Testis (tissue), 5 donors: ENCODE measurements around the gene ESR2. TPM values are rescaled to one million over a fixed set of nuclear protein-coding genes. Genes with fewer than 3 reads are reported as not detected.

ENCODE experiments used
- DNase-seq: peaks from one replicate; pipeline ENCODE4 v3.0.0-alpha.2; 2019
- H3K27ac ChIP-seq, 2 donors: fragments of 200-600 bp; sonication (generic); one replicate each; pipeline ENCODE4 v1.5.1; 2019
- H3K27me3 ChIP-seq: fragments of 200-600 bp; sonication (generic); one replicate; pipeline ENCODE4 v1.5.1; 2019
- H3K36me3 ChIP-seq: fragments of 200-600 bp; sonication (generic); one replicate; pipeline ENCODE4 v1.5.1; 2017; ENCODE audit warnings: low read depth; ENCODE audit errors: missing control alignments
- H3K4me1 ChIP-seq: fragments of 200-600 bp; sonication (generic); one replicate; pipeline ENCODE4 v1.5.1; 2019
- H3K4me3 ChIP-seq, 2 donors: fragments of 200-600 bp; sonication (generic); one replicate each; pipeline ENCODE4 v1.5.1; 2017 to 2019
- H3K9me3 ChIP-seq: fragments of 200-600 bp; sonication (generic); one replicate; pipeline ENCODE4 v1.5.1; 2017
- POLR2A ChIP-seq: fragments of 450-650 bp; IDR thresholded peaks from one replicate; pipeline ENCODE4 v1.6.1; 2017; ENCODE audit warnings: antibody characterized with exemption, mild to moderate bottlenecking, moderate library complexity
- WGBS, 2 donors: methylation state at CpG; one replicate each; pipeline ENCODE4 v1.1.5; 2018; 5-methylcytosine and 5-hydroxymethylcytosine counted together
- intact Hi-C: fragments of 100-400 bp; cut with DNase I; formaldehyde crosslinking; loops from one replicate; pipeline ENCODE4 v1.15.1; 2023; ENCODE audit warnings: low total_unique reads
- long read RNA-seq, 2 donors: transcript quantifications; one replicate each; lab custom pipeline, GENCODE V29; 2026
- polyA plus RNA-seq: library from polyadenylated mRNA; stranded (reverse); fragments of 350-450 nt; fragmentation: Illumina TruSeq; extraction: RNeasy Lipid Tissue Mini Kit (QIAGEN cat#74804); gene quantifications from one replicate; pipeline ENCODE4 v1.2.3, GENCODE V29; 2014; ENCODE audit warnings: low read depth, low replicate concordance; ENCODE audit not compliant: insufficient read depth
- total RNA-seq, 2 donors: library from RNA; depleted of rRNA; stranded (reverse); fragments of >200 nt; gene quantifications; one replicate each; pipeline ENCODE4 v1.2.3, GENCODE V29; 2016
- TF ChIP-seq, protein P1 (sequence below), 3 experiments: fragments of 450-650 bp in 2 of 3; fragments of 200-600 bp in 1 of 3; sonication (generic) in 1 of 3; IDR thresholded peaks; one replicate each; pipeline ENCODE4 v1.5.1; 2016 to 2019; ENCODE audit warnings: antibody characterized with exemption in 3 of 3, mild to moderate bottlenecking in 2 of 3, moderate library complexity in 1 of 3

The ESR2 gene
- total RNA-seq (10 to 100 TPM; 19.8 to 33.3 TPM), polyA plus RNA-seq (17.2 TPM)
- long read RNA-seq, donor 1 = 0 reads
- long read RNA-seq, donor 2 = 0 reads

DNA sequence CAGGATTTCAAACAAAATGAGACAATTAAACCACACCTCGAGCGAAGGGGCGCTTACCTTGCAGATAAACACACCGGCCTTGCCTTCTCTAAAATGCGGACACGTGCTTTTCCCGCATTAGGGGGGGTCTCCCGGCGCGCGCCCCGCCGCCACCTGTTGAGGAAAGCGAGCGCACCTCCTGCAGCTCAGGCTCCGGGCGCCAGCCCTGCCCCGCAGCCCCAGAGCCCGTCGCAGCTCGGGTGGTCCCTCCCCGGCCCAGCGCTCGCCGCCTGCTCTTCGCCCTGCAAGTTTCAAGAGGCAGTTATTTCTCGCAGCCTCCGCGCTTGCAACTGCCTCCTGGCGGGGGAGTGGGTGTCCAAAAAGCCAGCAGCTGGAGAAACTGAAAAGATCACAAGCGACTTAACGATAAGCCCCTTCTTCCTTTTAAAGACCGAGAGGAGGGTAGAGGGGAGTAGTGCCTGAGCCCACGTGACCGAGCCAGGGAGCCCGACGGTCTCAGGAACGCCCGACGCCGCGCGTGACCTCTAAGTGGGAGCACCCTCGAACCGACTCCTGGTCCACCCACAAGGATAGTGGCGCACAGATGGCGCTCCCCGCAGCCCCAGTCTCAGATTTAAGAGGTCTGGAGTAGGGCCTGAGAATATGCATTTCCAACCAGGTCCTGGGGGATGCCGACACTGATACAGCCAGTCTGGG lies at the start of gene ESR2:
ESR2 (minus strand) TSS at position 396 of the 696 bp plus-strand sequence. CDS start 11,386 bp downstream, outside the sequence.
- peak within 1 kb of the TSS; percentile 49 to 51 for H3K27ac ChIP-seq
- H3K27me3 ChIP-seq = no peaks in the 10 kb centered on the region
- H3K4me1 ChIP-seq = peaks cover 17% of the 10 kb centered on the region
- peak within 1 kb of the TSS; percentile 54 to 69 for H3K4me3 ChIP-seq
- H3K9me3 ChIP-seq = no peaks in the 10 kb centered on the region
- DNase-seq = peak; percentile 84
- H3K36me3 ChIP-seq = no peaks in the 10 kb centered on the region
- intact Hi-C loops = no loop called here
- WGBS, 2 donors = 2% methylated on average over 19 to 49 of the region's 49 CpGs
- TF ChIP-seq POLR2A = no peak
- TF ChIP-seq, protein P1, sequence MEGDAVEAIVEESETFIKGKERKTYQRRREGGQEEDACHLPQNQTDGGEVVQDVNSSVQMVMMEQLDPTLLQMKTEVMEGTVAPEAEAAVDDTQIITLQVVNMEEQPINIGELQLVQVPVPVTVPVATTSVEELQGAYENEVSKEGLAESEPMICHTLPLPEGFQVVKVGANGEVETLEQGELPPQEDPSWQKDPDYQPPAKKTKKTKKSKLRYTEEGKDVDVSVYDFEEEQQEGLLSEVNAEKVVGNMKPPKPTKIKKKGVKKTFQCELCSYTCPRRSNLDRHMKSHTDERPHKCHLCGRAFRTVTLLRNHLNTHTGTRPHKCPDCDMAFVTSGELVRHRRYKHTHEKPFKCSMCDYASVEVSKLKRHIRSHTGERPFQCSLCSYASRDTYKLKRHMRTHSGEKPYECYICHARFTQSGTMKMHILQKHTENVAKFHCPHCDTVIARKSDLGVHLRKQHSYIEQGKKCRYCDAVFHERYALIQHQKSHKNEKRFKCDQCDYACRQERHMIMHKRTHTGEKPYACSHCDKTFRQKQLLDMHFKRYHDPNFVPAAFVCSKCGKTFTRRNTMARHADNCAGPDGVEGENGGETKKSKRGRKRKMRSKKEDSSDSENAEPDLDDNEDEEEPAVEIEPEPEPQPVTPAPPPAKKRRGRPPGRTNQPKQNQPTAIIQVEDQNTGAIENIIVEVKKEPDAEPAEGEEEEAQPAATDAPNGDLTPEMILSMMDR (IDR thresholded peaks at IDR 0.05) = peak in 1 of 3 experiments; percentile 13

DNA sequence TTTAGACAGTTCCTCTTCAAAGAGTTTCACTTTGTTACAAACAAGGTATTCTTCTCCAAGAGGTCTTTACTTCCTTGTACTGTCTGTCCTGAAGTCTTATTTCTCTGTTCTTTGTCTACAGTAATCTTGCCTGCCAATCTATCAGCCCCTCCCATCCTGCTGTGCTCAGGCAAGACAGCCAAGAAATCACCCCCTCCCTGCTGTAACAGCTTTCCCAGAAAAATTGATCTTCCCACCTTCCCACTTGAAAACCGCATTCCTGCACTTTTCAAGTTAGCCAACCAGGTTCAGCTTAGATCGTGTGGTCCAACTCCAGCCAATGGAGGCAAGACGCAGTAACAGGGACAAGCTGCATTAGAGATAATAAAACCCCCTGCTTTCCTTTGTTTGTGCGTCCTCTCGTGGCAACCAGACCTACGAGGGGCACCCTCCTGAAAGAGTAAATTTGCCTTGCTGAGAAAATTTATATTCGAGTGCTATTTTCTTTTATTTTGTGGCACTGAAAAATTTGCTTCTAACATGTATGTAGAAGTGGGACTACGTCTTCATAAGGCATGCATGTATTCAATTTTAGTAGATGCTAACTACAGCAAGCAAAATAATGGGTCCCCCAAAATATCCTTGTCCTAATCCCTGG lies 46.5 kb upstream of the ESR2 start:
- H3K4me3 ChIP-seq = no peak overlapping the region
- peaks cover 4% of the 10 kb centered on the region for H3K4me1 ChIP-seq
- H3K36me3 ChIP-seq = no peaks in the 10 kb centered on the region
- TF ChIP-seq, protein P1 (IDR thresholded peaks at IDR 0.05) = no peak
- TF ChIP-seq POLR2A = no peak
- no peaks in the 10 kb centered on the region for H3K9me3 ChIP-seq
- DNase-seq = no peak
- no peak overlapping the region for H3K27ac ChIP-seq
- H3K27me3 ChIP-seq = no peaks in the 10 kb centered on the region
- intact Hi-C loops = loop anchor here (10.0 kb wide), 1 partner anchor 134 kb away; no protein-coding TSS in a partner anchor
- WGBS, 2 donors = 89 to 91% methylated on average over 8 of the region's 8 CpGs

DNA sequence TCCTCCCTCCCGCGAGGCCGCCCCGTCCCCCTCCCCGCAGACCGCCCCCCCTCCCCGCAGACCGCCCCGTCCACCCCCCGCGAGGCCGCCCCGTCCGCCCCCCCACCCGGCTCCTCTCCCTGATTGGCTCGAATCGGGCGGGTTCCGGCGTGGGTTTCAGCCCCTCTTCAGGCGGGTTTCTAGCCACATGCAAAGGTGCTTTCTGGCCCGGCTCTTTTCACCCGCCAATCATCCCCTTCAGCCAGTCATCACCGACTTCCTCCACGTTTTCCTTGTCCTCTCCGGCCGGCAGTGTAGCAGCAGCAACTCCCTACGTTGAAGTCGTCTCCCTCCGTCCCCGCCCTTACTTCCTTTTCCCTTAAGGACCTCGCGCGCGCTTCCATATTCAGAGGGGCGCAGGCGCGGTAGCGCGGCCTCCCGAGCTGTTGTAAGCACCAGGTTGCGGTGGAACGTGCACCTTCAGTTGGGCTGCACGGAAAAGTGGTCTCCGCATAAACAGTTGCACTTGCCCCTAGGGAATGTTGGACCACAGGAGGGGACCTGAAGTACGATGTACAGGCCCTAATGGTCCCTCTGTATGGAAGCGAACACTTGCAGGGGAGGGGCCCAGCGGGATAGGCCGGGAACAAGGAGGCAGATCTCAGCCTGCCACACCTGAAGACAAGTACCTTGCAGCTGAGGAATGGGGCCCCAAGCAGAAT lies 44.6 kb upstream of the ESR2 start:
- H3K4me1 ChIP-seq = peaks cover 4% of the 10 kb centered on the region
- intact Hi-C loops = no loop called here

DNA sequence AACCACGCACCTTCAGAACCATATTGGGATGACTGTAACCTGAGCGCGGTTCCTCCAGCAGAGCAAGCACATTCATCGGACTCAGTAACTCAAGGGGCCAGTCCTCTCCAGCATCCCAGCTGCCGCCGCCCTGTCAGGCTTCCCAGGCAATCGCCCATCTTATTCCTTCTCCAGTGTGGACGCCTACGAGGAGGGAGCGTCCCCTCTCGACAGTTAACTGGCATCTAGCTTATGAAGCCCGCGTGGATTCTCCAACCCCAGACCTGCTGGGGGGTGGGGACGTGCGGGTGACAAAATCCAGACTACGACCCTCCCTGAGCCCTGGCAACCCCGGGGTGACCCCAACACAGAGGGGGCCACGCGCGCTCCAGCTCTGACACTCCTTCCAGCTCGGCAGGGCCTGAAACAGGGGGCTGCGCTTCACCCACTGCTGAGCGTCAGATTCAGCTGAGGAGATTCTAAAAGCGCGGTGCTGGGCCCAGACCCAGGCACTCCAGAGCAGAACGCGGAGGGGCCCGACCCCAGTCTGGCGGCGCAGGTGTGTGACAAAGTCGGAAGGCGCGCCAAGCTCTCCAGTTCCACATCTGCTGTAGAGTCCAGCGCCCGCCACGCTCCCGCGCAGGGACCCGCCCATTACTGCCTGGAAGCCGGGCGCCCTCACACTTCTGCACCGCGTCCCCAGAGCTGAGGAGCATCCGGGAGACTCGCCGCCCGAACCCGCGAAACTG lies 43.9 kb upstream of the ESR2 start:
- Histone ChIP-seq H3K27me3 (no peaks in the 10 kb centered on the region), H3K27ac (peak overlapping the region; percentile 76 to 84), H3K36me3 (no peaks in the 10 kb centered on the region), H3K4me3 (peak overlapping the region; percentile 72 to 84), H3K4me1 (peaks cover 4% of the 10 kb centered on the region), H3K9me3 (no peaks in the 10 kb centered on the region)
- no peak for TF ChIP-seq POLR2A
- TF ChIP-seq, protein P1 (IDR thresholded peaks at IDR 0.05) = no peak
- peak; percentile 79 for DNase-seq
- WGBS, 2 donors = 0 to 2% methylated on average over 16 to 44 of the region's 49 CpGs
- intact Hi-C loops = no loop called here

More for the DNA sequence above, 44.6 kb upstream of the ESR2 start:
- Histone ChIP-seq H3K27me3 (no peaks in the 10 kb centered on the region), H3K36me3 (no peaks in the 10 kb centered on the region), H3K27ac (peak overlapping the region; percentile 76 to 84), H3K4me3 (peak overlapping the region; percentile 72 to 84), H3K9me3 (no peaks in the 10 kb centered on the region)
- DNase-seq = peak; percentile 99
- TF ChIP-seq, protein P1 (IDR thresholded peaks at IDR 0.05) = no peak
- TF ChIP-seq POLR2A = peak; percentile 19
- 0 to 1% methylated on average over 35 to 44 of the region's 49 CpGs for WGBS, 2 donors
